ENCODE measurements around the gene CEBPA. TPM values are rescaled to one million over a fixed set of nuclear protein-coding genes. Genes with fewer than 3 reads are reported as not detected.

CEBPA gene
- total RNA-seq, 1 donor from 2014 or later, result 10.8 TPM

DNA sequence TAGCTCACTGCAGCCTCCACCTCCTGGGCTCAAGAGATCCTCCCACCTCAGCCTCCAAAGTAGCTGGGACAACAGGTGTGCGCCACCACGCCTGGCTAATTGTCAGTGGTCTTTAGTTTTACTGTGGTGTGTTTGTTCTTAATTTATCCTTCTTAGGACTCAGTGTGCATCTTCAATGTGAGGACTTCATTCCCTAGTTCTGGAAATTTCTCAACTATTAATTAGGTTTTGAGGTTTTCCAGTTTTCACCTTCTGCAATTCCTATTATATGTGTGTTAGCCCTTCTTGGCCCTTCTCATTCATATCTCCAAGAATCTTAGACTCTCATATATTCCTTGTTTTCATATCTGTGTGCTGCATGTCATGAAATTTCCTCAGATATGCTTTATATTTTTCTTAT is 44.5 kb downstream of the CEBPA start:
- TF ChIP-seq, protein P1, sequence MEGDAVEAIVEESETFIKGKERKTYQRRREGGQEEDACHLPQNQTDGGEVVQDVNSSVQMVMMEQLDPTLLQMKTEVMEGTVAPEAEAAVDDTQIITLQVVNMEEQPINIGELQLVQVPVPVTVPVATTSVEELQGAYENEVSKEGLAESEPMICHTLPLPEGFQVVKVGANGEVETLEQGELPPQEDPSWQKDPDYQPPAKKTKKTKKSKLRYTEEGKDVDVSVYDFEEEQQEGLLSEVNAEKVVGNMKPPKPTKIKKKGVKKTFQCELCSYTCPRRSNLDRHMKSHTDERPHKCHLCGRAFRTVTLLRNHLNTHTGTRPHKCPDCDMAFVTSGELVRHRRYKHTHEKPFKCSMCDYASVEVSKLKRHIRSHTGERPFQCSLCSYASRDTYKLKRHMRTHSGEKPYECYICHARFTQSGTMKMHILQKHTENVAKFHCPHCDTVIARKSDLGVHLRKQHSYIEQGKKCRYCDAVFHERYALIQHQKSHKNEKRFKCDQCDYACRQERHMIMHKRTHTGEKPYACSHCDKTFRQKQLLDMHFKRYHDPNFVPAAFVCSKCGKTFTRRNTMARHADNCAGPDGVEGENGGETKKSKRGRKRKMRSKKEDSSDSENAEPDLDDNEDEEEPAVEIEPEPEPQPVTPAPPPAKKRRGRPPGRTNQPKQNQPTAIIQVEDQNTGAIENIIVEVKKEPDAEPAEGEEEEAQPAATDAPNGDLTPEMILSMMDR (IDR thresholded peaks at IDR 0.05; ENCODE audit: insufficient read depth, low read length, severe bottlenecking), result no peak
- Histone ChIP-seq H3K27me3 (ENCODE audit: control insufficient read depth, insufficient read depth, low read length) (no peaks in the 10 kb centered on the region), H3K4me3 (ENCODE audit: low read depth, low read length) (no peak overlapping the region), H3K36me3 (ENCODE audit: control insufficient read depth, insufficient read depth, low read length) (no peaks in the 10 kb centered on the region)
- DNase-seq (ENCODE audit: low read depth), result no peak
- no peak for FAIRE-seq

DNA sequence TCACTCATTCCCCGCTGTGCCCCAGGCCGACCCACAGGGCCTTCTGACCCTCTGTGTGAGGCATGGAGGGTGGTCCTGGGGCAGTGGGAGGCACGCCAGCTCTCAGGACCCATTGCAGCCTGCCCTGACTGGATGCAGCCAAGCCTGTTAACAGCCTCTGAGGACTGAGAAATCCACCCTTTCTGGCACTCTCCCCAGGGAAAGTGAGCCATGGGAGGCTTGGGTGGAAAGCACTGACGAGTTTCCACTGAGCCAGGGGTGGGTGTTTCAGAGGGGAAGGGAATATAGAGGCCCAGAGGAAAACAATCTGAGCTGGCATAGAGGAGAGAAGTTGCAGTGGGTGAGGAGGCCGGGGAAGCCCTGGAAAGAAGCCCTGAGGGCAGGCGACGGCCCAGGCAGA is 46.1 kb downstream of the CEBPA start:
- no peaks in the 10 kb centered on the region for H3K27me3 ChIP-seq (ENCODE audit: control insufficient read depth, insufficient read depth, low read length)
- FAIRE-seq (no peak), DNase-seq (ENCODE audit: low read depth) (no peak)
- H3K36me3 ChIP-seq (ENCODE audit: control insufficient read depth, insufficient read depth, low read length), result no peaks in the 10 kb centered on the region
- no peak overlapping the region for H3K4me3 ChIP-seq (ENCODE audit: low read depth, low read length)
- TF ChIP-seq, protein P1 (IDR thresholded peaks at IDR 0.05; ENCODE audit: insufficient read depth, low read length, severe bottlenecking), result no peak

- FAIRE-seq (peak; percentile 50), DNase-seq (ENCODE audit: low read depth) (no peak)
- TF ChIP-seq, protein P1 (IDR thresholded peaks at IDR 0.05; ENCODE audit: insufficient read depth, low read length, severe bottlenecking), result no peak
- H3K4me3 ChIP-seq (ENCODE audit: low read depth, low read length), result no peak overlapping the region
- no peaks in the 10 kb centered on the region for H3K36me3 ChIP-seq (ENCODE audit: control insufficient read depth, insufficient read depth, low read length)
- H3K27me3 ChIP-seq (ENCODE audit: control insufficient read depth, insufficient read depth, low read length), result no peaks in the 10 kb centered on the region
These were observed 46.6 kb downstream of the CEBPA start for GRCh38 chr19:33255781-33256180.

- no peak for DNase-seq (ENCODE audit: low read depth)
- FAIRE-seq, result no peak
- TF ChIP-seq, protein P1 (IDR thresholded peaks at IDR 0.05; ENCODE audit: insufficient read depth, low read length, severe bottlenecking), result no peak
- H3K36me3 ChIP-seq (ENCODE audit: control insufficient read depth, insufficient read depth, low read length), result no peaks in the 10 kb centered on the region
- H3K4me3 ChIP-seq (ENCODE audit: low read depth, low read length), result no peak overlapping the region
- H3K27me3 ChIP-seq (ENCODE audit: control insufficient read depth, insufficient read depth, low read length), result no peaks in the 10 kb centered on the region
These were observed 48.0 kb downstream of the CEBPA start for GRCh38 chr19:33254245-33254824.

DNA sequence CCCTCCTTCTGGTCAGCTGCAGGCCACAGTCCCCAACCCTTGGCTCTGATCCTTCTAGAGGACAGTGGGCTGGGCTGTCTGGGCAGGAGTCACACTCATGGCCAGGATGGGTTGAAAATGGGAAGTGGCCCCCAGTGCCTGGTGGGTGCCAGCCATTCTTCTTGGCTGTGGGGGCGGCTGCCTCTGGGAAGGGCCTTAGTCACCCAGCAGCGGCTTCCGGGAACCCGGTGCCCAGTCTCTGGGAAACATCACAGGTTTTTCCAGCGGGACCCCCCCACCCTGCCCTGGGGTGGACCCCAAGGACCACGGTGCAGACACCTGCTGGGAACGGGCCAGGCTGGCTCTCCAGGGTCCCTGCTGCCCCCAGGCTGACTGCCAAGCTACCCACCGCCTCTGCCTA is 49.4 kb downstream of the CEBPA start:
- H3K36me3 ChIP-seq (ENCODE audit: control insufficient read depth, insufficient read depth, low read length), result no peaks in the 10 kb centered on the region
- TF ChIP-seq, protein P1 (IDR thresholded peaks at IDR 0.05; ENCODE audit: insufficient read depth, low read length, severe bottlenecking), result no peak
- H3K27me3 ChIP-seq (ENCODE audit: control insufficient read depth, insufficient read depth, low read length), result no peaks in the 10 kb centered on the region
- H3K4me3 ChIP-seq (ENCODE audit: low read depth, low read length), result no peak overlapping the region
- FAIRE-seq, result no peak
- DNase-seq (ENCODE audit: low read depth), result no peak

GRCh38 chr19:33252418-33252962 is 49.8 kb downstream of the CEBPA start:
- no peaks in the 10 kb centered on the region for H3K27me3 ChIP-seq (ENCODE audit: control insufficient read depth, insufficient read depth, low read length)
- TF ChIP-seq, protein P1 (IDR thresholded peaks at IDR 0.05; ENCODE audit: insufficient read depth, low read length, severe bottlenecking), result no peak
- FAIRE-seq (no peak), DNase-seq (ENCODE audit: low read depth) (no peak)
- no peak overlapping the region for H3K4me3 ChIP-seq (ENCODE audit: low read depth, low read length)
- no peaks in the 10 kb centered on the region for H3K36me3 ChIP-seq (ENCODE audit: control insufficient read depth, insufficient read depth, low read length)
